Effector memory CD8-positive, alpha-beta T cell (primary cell): Measurements from ENCODE around the gene PTCH1.

Experiments used
- ATAC-seq: fragments of 150-1000 bp; cut with Tn5 transposase; replicated peaks from 2 replicates; pipeline ENCODE4 v1.10.0; 2021; ENCODE audit warnings: mild to moderate bottlenecking, moderate library complexity
- DNase-seq, 3 experiments: peaks; one replicate each; pipeline ENCODE4 v3.0.0; 2021
- H3K27ac Mint-ChIP-seq, 2 donors: one replicate each; pipeline ENCODE4 v1.8.0; 2022; ENCODE audit warnings: mild to moderate bottlenecking in 2 of 2, mixed read lengths in 2 of 2, moderate library complexity in 2 of 2
- H3K27me3 Mint-ChIP-seq, 2 donors: one replicate each; pipeline ENCODE4 v1.8.0; 2022; ENCODE audit warnings: mixed read lengths in 2 of 2
- H3K36me3 Mint-ChIP-seq: one replicate; pipeline ENCODE4 v1.8.0; 2022; ENCODE audit warnings: mild to moderate bottlenecking, moderate library complexity, mixed read lengths; ENCODE audit not compliant: insufficient read depth
- H3K4me1 Mint-ChIP-seq, 2 donors: one replicate each; pipeline ENCODE4 v1.8.0; 2022; ENCODE audit warnings: low read depth in 2 of 2, mixed read lengths in 2 of 2
- H3K4me3 Mint-ChIP-seq, 2 donors: one replicate each; pipeline ENCODE4 v1.8.0; 2022; ENCODE audit warnings: mild to moderate bottlenecking in 2 of 2, mixed read lengths in 2 of 2, moderate library complexity in 2 of 2
- H3K9me3 Mint-ChIP-seq, 2 donors: one replicate each; pipeline ENCODE4 v1.8.0; 2022; ENCODE audit warnings: mixed read lengths in 2 of 2

The PTCH1 gene

GRCh38 chr9:95407524-95407923 lies 109.2 kb downstream of the PTCH1 start:
- no peaks in the 10 kb centered on the region for H3K4me1 Mint-ChIP-seq
- DNase-seq: no peak
- no peaks in the 10 kb centered on the region for H3K9me3 Mint-ChIP-seq
- no peaks in the 10 kb centered on the region for H3K36me3 Mint-ChIP-seq
- no peak overlapping the region for H3K27ac Mint-ChIP-seq
- no peak for ATAC-seq
- H3K27me3 Mint-ChIP-seq: peaks cover 17 to 25% of the 10 kb centered on the region in 2 donors
- H3K4me3 Mint-ChIP-seq: no peak overlapping the region

GRCh38 chr9:95406121-95406520 lies 110.7 kb downstream of the PTCH1 start:
- no peaks in the 10 kb centered on the region for H3K4me1 Mint-ChIP-seq
- peaks cover 25 to 26% of the 10 kb centered on the region in 2 donors for H3K27me3 Mint-ChIP-seq
- no peak overlapping the region for H3K4me3 Mint-ChIP-seq
- DNase-seq (no peak), ATAC-seq (no peak)
- no peaks in the 10 kb centered on the region for H3K36me3 Mint-ChIP-seq
- no peaks in the 10 kb centered on the region for H3K9me3 Mint-ChIP-seq
- H3K27ac Mint-ChIP-seq: no peak overlapping the region

GRCh38 chr9:95399261-95399660 lies 117.5 kb downstream of the PTCH1 start:
- H3K4me3 Mint-ChIP-seq: no peak overlapping the region
- DNase-seq (no peak), ATAC-seq (no peak)
- no peaks in the 10 kb centered on the region for H3K36me3 Mint-ChIP-seq
- no peaks in the 10 kb centered on the region for H3K4me1 Mint-ChIP-seq
- H3K9me3 Mint-ChIP-seq: no peaks in the 10 kb centered on the region
- no peak overlapping the region for H3K27ac Mint-ChIP-seq
- H3K27me3 Mint-ChIP-seq: peaks cover 40 to 45% of the 10 kb centered on the region in 2 donors
